MM.1S (cell line): ENCODE data around the gene TLR5.

Experiments
- EZH2 ChIP-seq: fragments of 300-600 bp; sonication (generic); optimal IDR thresholded peaks from 2 replicates; pipeline ENCODE3; 2017; ENCODE audit warnings: low read depth, mild to moderate bottlenecking, antibody characterized with exemption, low read length, mixed read lengths
- EZH2phosphoT487 ChIP-seq: fragments of 300-600 bp; sonication (generic); IDR thresholded peaks from 2 replicates; pipeline ENCODE4 v1.6.1; 2018; ENCODE audit warnings: antibody characterized with exemption, low read length
- TF ChIP-seq, protein P1 (sequence below): fragments of 300-600 bp; sonication (generic); IDR thresholded peaks from 2 replicates; pipeline ENCODE4 v1.5.1; 2016; ENCODE audit warnings: antibody characterized with exemption, low read length, mixed read lengths

DNA sequence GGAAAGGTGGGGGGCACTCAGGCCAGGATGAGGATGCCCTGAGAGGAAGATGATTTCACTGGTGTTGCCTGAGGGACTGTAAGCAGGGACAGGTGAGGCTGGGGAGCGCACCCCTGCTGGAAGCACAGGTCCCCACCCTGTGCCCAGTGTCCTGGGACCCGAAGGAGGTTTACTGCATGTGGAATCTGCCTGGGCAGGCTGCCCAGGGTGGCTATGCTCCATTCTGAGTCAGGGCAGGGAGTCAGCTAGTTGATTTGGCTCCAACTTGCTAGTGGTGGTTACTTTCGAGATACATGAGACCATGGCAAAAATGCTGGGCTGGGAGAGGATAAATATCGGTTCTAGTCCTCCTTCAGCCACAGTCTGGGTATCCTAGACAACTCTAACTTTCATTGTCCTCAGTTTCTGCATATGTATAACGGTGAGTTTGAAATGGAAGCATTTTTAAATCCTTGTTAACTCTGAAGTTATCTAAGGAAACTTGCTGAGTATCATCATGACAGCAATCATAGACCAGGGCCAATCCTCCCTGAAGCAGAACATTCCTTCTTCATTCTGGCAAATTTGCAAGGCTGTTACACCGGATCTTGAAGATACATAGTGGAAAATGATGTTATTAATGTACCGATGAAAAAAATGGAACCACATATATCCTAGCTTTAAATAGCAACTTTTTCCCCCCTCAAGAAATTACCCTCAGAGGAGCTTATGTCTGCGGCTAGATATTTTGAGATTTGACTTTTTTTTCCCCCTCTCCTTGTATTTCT, 7.7 kb downstream of the TLR5 start:
- TF ChIP-seq EZH2 (no peak), EZH2phosphoT487 (no peak)
- TF ChIP-seq, protein P1, sequence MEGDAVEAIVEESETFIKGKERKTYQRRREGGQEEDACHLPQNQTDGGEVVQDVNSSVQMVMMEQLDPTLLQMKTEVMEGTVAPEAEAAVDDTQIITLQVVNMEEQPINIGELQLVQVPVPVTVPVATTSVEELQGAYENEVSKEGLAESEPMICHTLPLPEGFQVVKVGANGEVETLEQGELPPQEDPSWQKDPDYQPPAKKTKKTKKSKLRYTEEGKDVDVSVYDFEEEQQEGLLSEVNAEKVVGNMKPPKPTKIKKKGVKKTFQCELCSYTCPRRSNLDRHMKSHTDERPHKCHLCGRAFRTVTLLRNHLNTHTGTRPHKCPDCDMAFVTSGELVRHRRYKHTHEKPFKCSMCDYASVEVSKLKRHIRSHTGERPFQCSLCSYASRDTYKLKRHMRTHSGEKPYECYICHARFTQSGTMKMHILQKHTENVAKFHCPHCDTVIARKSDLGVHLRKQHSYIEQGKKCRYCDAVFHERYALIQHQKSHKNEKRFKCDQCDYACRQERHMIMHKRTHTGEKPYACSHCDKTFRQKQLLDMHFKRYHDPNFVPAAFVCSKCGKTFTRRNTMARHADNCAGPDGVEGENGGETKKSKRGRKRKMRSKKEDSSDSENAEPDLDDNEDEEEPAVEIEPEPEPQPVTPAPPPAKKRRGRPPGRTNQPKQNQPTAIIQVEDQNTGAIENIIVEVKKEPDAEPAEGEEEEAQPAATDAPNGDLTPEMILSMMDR: no peak
